ENCODE results near the gene NAPA.

DNA sequence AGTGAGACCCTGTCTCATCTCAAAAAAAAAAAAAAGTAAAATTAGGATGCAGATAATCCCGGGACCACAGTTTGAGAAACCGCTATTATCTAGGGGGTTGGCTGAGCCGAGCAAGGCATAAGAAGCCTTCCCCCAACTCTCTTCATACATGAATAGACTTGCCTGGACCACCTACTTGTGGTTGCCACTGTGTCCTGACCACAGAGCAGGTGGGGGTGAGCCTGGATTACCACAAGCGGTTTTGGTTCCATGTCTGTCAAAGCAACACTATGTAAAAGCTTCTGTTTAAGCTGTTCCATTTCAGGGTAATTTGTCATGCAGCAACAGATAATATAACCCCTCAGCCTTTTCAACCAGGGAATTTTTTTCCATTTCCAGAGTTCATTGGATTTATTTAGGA lies 3.3 kb upstream of the NAPA start:
- TF ChIP-seq CTCF (IDR thresholded peaks at IDR 0.05) (no peak), POLR2A (IDR thresholded peaks at IDR 0.05) (no peak)
